Gastroesophageal sphincter (tissue), 3 donors: ENCODE data around the gene RSRC1.

Source experiments
- POLR2A ChIP-seq, 2 donors: fragments of 450-650 bp; IDR thresholded peaks; one replicate each; pipeline ENCODE4 v1.6.1; 2017; ENCODE audit warnings: antibody characterized with exemption in 2 of 2, mild to moderate bottlenecking in 2 of 2, moderate library complexity in 1 of 2
- TF ChIP-seq, protein P1 (sequence below), 4 experiments: fragments of 200-600 bp in 2 of 4; fragments of 450-650 bp in 2 of 4; sonication (generic) in 1 of 4; IDR thresholded peaks; one replicate each; pipeline ENCODE4 v1.5.1; 2017 to 2019; ENCODE audit warnings: antibody characterized with exemption in 4 of 4, mild to moderate bottlenecking in 2 of 4, moderate library complexity in 2 of 4

DNA sequence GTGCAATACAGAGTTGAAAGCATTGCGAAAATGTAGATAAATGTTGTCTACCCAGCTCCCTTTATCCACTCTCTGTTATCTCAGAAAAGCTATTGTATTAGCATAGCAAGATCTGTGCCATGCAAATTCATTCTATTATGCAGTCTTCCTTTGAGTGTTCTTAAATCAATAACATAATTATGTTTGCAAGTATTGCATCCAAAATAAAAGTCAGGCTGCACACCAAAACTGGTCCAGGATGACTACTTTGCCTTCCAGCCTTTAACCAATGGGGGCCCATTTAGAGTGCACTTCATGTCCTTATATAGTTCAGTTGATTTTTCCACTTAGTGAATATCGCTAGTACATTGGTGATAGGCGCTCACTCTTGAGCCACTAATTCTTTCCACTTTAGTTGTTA lies 353.7 kb downstream of the RSRC1 start:
- TF ChIP-seq, protein P1, sequence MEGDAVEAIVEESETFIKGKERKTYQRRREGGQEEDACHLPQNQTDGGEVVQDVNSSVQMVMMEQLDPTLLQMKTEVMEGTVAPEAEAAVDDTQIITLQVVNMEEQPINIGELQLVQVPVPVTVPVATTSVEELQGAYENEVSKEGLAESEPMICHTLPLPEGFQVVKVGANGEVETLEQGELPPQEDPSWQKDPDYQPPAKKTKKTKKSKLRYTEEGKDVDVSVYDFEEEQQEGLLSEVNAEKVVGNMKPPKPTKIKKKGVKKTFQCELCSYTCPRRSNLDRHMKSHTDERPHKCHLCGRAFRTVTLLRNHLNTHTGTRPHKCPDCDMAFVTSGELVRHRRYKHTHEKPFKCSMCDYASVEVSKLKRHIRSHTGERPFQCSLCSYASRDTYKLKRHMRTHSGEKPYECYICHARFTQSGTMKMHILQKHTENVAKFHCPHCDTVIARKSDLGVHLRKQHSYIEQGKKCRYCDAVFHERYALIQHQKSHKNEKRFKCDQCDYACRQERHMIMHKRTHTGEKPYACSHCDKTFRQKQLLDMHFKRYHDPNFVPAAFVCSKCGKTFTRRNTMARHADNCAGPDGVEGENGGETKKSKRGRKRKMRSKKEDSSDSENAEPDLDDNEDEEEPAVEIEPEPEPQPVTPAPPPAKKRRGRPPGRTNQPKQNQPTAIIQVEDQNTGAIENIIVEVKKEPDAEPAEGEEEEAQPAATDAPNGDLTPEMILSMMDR (IDR thresholded peaks at IDR 0.05): no peak
- TF ChIP-seq POLR2A (IDR thresholded peaks at IDR 0.05): no peak
